Sigmoid colon (tissue), 7 donors: ENCODE results near the gene CDC25A. TPM values are rescaled to one million over a fixed set of nuclear protein-coding genes. Genes with fewer than 3 reads are reported as not detected.

Experiments
- DNase-seq: peaks from one replicate; pipeline ENCODE4 v3.0.0-alpha.2; 2019
- H3K27ac ChIP-seq, 4 donors: fragments of 200-600 bp; sonication (generic); one replicate each; pipeline ENCODE4 v1.5.1; 2016 to 2019; ENCODE audit warnings: mild to moderate bottlenecking in 1 of 4
- H3K27me3 ChIP-seq, 3 donors: fragments of 200-600 bp; sonication (generic); one replicate each; pipeline ENCODE4 v1.5.1; 2019; ENCODE audit warnings: mild to moderate bottlenecking in 1 of 3
- H3K36me3 ChIP-seq, 4 donors: fragments of 200-600 bp; sonication (generic); one replicate each; pipeline ENCODE4 v1.5.1; 2016 to 2019
- H3K4me1 ChIP-seq, 4 donors: fragments of 200-600 bp; sonication (generic); one replicate each; pipeline ENCODE4 v1.5.1; 2017 to 2019
- H3K4me3 ChIP-seq, 4 donors: fragments of 200-600 bp; sonication (generic); one replicate each; pipeline ENCODE4 v1.5.1; 2017 to 2019; ENCODE audit warnings: mild to moderate bottlenecking in 2 of 4, moderate library complexity in 1 of 4
- H3K9me3 ChIP-seq, 4 donors: fragments of 200-600 bp in 3 of 4; sonication (generic) in 3 of 4; one replicate each; pipeline versions ENCODE4 v1.5.1 to v1.6.1; 2013 to 2019
- CTCF ChIP-seq, 4 experiments: fragments of 450-650 bp in 3 of 4; fragments of 200-600 bp in 1 of 4; IDR thresholded peaks; one replicate each; pipeline ENCODE4 v1.5.1; 2016 to 2019; ENCODE audit warnings: antibody characterized with exemption in 4 of 4, mild to moderate bottlenecking in 3 of 4, moderate library complexity in 2 of 4
- EP300 ChIP-seq, 4 donors: sonication (generic); formaldehyde crosslinking; IDR thresholded peaks; one replicate each; pipeline ENCODE4 v1.6.1; 2017; ENCODE audit warnings: antibody characterized with exemption in 4 of 4
- POLR2A ChIP-seq, 2 donors: fragments of 450-650 bp; IDR thresholded peaks; one replicate each; pipeline ENCODE4 v1.6.1; 2016; ENCODE audit warnings: antibody characterized with exemption in 2 of 2, mild to moderate bottlenecking in 2 of 2, moderate library complexity in 2 of 2
- POLR2AphosphoS5 ChIP-seq, 4 donors: sonication (generic); formaldehyde crosslinking; IDR thresholded peaks; one replicate each; pipeline ENCODE4 v1.6.1; 2017; ENCODE audit warnings: antibody characterized with exemption in 4 of 4
- WGBS, 2 donors: extraction: QIAGEN DNeasy Blood & Tissue Kit; methylation state at CpG; one replicate each; pipeline ENCODE4 v1.1.7; 2013; 5-methylcytosine and 5-hydroxymethylcytosine counted together
- intact Hi-C: fragments of 100-400 bp; cut with DNase I; formaldehyde crosslinking; loops from one replicate; pipeline ENCODE4 v1.15.1; 2023
- polyA plus RNA-seq, 3 donors: library from polyadenylated mRNA; stranded (reverse); fragments of 200-250 nt; gene quantifications; one replicate each; pipeline ENCODE4 v1.2.3, GENCODE V29; 2013
- total RNA-seq, 4 donors: library from RNA; depleted of rRNA; stranded (reverse); fragments of >200 nt; gene quantifications; one replicate each; pipeline ENCODE4 v1.1.0, GENCODE V29; 2016
- donor health status: healthy with polysubstance abuse.
- donor health status: Bipolar disorder and iron deficiency.
- donor health status: healthy.

CDC25A gene
- total and polyA plus RNA-seq, 7 donors: 0.27 to 8.1 (median 2.6) TPM; not detected in 1

- no peak for DNase-seq
- H3K9me3 ChIP-seq: no peaks in the 10 kb centered on the region
- no peak overlapping the region for H3K4me3 ChIP-seq
- H3K36me3 ChIP-seq: no peaks in the 10 kb centered on the region
- H3K4me1 ChIP-seq: no peaks in the 10 kb centered on the region
- H3K27me3 ChIP-seq: no peaks in the 10 kb centered on the region
- intact Hi-C loops: no loop called here
- H3K27ac ChIP-seq: no peak overlapping the region
- 81 to 90% methylated on average over 7 of the region's 7 CpGs for WGBS, 2 donors
- TF ChIP-seq POLR2AphosphoS5 (IDR thresholded peaks at IDR 0.05): no peak
- no peak for TF ChIP-seq EP300 (IDR thresholded peaks at IDR 0.05)
- no peak for TF ChIP-seq CTCF (IDR thresholded peaks at IDR 0.05)
- no peak for TF ChIP-seq POLR2A (IDR thresholded peaks at IDR 0.05)
These were observed 50.7 kb downstream of the CDC25A start for GRCh38 chr3:48137425-48137999.

GRCh38 chr3:48135552-48136495 lies 52.4 kb downstream of the CDC25A start:
- intact Hi-C loops: no loop called here
- no peak overlapping the region for H3K27ac ChIP-seq
- H3K36me3 ChIP-seq: no peaks in the 10 kb centered on the region
- H3K4me3 ChIP-seq: no peak overlapping the region
- 82 to 84% methylated on average over 8 of the region's 8 CpGs for WGBS, 2 donors
- TF ChIP-seq POLR2A (IDR thresholded peaks at IDR 0.05): no peak
- TF ChIP-seq CTCF (IDR thresholded peaks at IDR 0.05): no peak
- TF ChIP-seq EP300 (IDR thresholded peaks at IDR 0.05): no peak
- no peak for TF ChIP-seq POLR2AphosphoS5 (IDR thresholded peaks at IDR 0.05)
- peaks cover 0 to 10% (median 5%) of the 10 kb centered on the region in 4 donors for H3K4me1 ChIP-seq
- DNase-seq: no peak
- H3K9me3 ChIP-seq: no peaks in the 10 kb centered on the region
- H3K27me3 ChIP-seq: no peaks in the 10 kb centered on the region

- intact Hi-C loops: no loop called here
- Histone ChIP-seq H3K27ac (peak overlapping the region; percentile 59 to 71 (median 70)), H3K27me3 (no peaks in the 10 kb centered on the region), H3K9me3 (no peaks in the 10 kb centered on the region), H3K4me3 (no peak overlapping the region), H3K36me3 (no peaks in the 10 kb centered on the region), H3K4me1 (peaks cover 0 to 19% (median 13%) of the 10 kb centered on the region in 4 donors)
- 63 to 70% methylated on average over 8 of the region's 8 CpGs for WGBS, 2 donors
- peak; percentile 85 for DNase-seq
- TF ChIP-seq POLR2AphosphoS5 (IDR thresholded peaks at IDR 0.05) (peak in 3 of 4 donors; percentile 13 to 59 (median 52)), CTCF (IDR thresholded peaks at IDR 0.05) (no peak)
These were observed 57.8 kb downstream of the CDC25A start for GRCh38 chr3:48130321-48130904.

GRCh38 chr3:48129921-48130320 lies 58.3 kb downstream of the CDC25A start:
- DNase-seq: no peak
- intact Hi-C loops: no loop called here
- Histone ChIP-seq H3K4me1 (peaks cover 0 to 19% (median 13%) of the 10 kb centered on the region in 4 donors), H3K27me3 (no peaks in the 10 kb centered on the region), H3K4me3 (no peak overlapping the region), H3K9me3 (no peaks in the 10 kb centered on the region), H3K27ac (peak overlapping the region; percentile 59 to 71 (median 70)), H3K36me3 (no peaks in the 10 kb centered on the region)
- WGBS, 2 donors: 67 to 70% methylated on average over 2 of the region's 2 CpGs
- TF ChIP-seq EP300 (IDR thresholded peaks at IDR 0.05) (no peak), CTCF (IDR thresholded peaks at IDR 0.05) (no peak), POLR2AphosphoS5 (IDR thresholded peaks at IDR 0.05) (no peak), POLR2A (IDR thresholded peaks at IDR 0.05) (no peak)
